ENCODE results near the gene EFCAB6.

DNA sequence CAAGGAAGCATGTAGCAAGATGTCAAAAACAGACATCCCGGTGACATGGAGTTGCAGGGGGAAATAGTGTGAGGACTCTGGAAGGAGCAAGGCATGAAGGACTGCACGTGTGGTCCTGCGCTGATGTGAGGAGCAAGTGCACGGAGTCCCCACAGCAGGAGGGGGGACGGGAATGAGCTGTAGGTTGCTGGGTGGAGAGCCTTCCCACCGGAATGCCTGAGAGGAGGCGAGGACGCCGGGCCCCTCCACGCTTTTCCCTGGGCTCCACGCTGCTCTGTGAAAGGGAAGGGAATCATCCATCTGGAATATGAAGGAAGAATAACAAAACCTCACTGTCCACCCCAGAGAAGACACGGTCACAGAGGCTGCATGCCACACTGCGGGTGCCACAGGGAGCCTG, 23.6 kb upstream of the EFCAB6 start:
- TF ChIP-seq, protein P1, sequence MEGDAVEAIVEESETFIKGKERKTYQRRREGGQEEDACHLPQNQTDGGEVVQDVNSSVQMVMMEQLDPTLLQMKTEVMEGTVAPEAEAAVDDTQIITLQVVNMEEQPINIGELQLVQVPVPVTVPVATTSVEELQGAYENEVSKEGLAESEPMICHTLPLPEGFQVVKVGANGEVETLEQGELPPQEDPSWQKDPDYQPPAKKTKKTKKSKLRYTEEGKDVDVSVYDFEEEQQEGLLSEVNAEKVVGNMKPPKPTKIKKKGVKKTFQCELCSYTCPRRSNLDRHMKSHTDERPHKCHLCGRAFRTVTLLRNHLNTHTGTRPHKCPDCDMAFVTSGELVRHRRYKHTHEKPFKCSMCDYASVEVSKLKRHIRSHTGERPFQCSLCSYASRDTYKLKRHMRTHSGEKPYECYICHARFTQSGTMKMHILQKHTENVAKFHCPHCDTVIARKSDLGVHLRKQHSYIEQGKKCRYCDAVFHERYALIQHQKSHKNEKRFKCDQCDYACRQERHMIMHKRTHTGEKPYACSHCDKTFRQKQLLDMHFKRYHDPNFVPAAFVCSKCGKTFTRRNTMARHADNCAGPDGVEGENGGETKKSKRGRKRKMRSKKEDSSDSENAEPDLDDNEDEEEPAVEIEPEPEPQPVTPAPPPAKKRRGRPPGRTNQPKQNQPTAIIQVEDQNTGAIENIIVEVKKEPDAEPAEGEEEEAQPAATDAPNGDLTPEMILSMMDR (IDR thresholded peaks at IDR 0.05) = no peak
- TF ChIP-seq EZH2 (IDR thresholded peaks at IDR 0.05; ENCODE audit: borderline replicate concordance, insufficient read depth, low read depth, low read length, poor library complexity, severe bottlenecking) = no peak
